GM12872 (cell line): Measurements from ENCODE around the gene LNPK.

ENCODE experiments used
- CTCF ChIP-seq: IDR thresholded peaks from 3 replicates; pipeline ENCODE4 v1.5.1; 2011; ENCODE audit warnings: low read depth, mild to moderate bottlenecking, low read length, moderate library complexity; ENCODE audit not compliant: insufficient read depth

The LNPK gene

GRCh38 chr2:175884697-175885393 lies 117.2 kb downstream of the LNPK start:
- no peak for TF ChIP-seq CTCF

GRCh38 chr2:175883586-175884194 lies 118.4 kb downstream of the LNPK start:
- no peak for TF ChIP-seq CTCF

- TF ChIP-seq CTCF: no peak
Measured at GRCh38 chr2:175879679-175880078, 122.4 kb downstream of the LNPK start.

GRCh38 chr2:175877845-175878544 lies 124.1 kb downstream of the LNPK start:
- TF ChIP-seq CTCF: no peak

- no peak for TF ChIP-seq CTCF
Measured at GRCh38 chr2:175874291-175874690, 127.8 kb downstream of the LNPK start.
